ENCODE measurements around the gene CORO2A. TPM values are rescaled to one million over a fixed set of nuclear protein-coding genes. Genes with fewer than 3 reads are reported as not detected.

CORO2A gene
- total and polyA plus RNA-seq, 7 donors = 1.2 to 39.6 (median 1.8) TPM

- H3K4me3 ChIP-seq = no peak overlapping the region
- intact Hi-C loops (cut with DNase I) = no loop called here
- WGBS, 2 donors = 96 to 97% methylated on average over 10 of the region's 10 CpGs
- H3K36me3 ChIP-seq = no peaks in the 10 kb centered on the region
- H3K27me3 ChIP-seq = no peaks in the 10 kb centered on the region
- TF ChIP-seq CTCF (IDR thresholded peaks at IDR 0.05) = no peak
- TF ChIP-seq EP300 (IDR thresholded peaks at IDR 0.05) = no peak
- TF ChIP-seq POLR2A (IDR thresholded peaks at IDR 0.05) = no peak
- no peak for TF ChIP-seq POLR2AphosphoS5 (IDR thresholded peaks at IDR 0.05)
- no peak overlapping the region for H3K27ac ChIP-seq
- H3K9me3 ChIP-seq = no peaks in the 10 kb centered on the region
- peak; percentile 41 for DNase-seq
- no peaks in the 10 kb centered on the region for H3K4me1 ChIP-seq
Measured at GRCh38 chr9:98157372-98157771, 35.1 kb downstream of the CORO2A start.

- intact Hi-C loops (cut with DNase I) = no loop called here
- TF ChIP-seq EP300 (IDR thresholded peaks at IDR 0.05) (no peak), CTCF (IDR thresholded peaks at IDR 0.05) (no peak), POLR2A (IDR thresholded peaks at IDR 0.05) (no peak), POLR2AphosphoS5 (IDR thresholded peaks at IDR 0.05) (no peak)
- H3K4me1 ChIP-seq = no peaks in the 10 kb centered on the region
- no peak overlapping the region for H3K4me3 ChIP-seq
- H3K27me3 ChIP-seq = no peaks in the 10 kb centered on the region
- 66 to 86% methylated on average over 2 of the region's 2 CpGs for WGBS, 2 donors
- H3K36me3 ChIP-seq = no peaks in the 10 kb centered on the region
- H3K27ac ChIP-seq = no peak overlapping the region
- no peak for DNase-seq
- no peaks in the 10 kb centered on the region for H3K9me3 ChIP-seq
Measured at GRCh38 chr9:98154678-98155077, 37.8 kb downstream of the CORO2A start.

- no peaks in the 10 kb centered on the region for H3K36me3 ChIP-seq
- TF ChIP-seq CTCF (IDR thresholded peaks at IDR 0.05) = no peak
- no peaks in the 10 kb centered on the region for H3K27me3 ChIP-seq
- intact Hi-C loops (cut with DNase I) = no loop called here
- no peak overlapping the region for H3K27ac ChIP-seq
- no peaks in the 10 kb centered on the region for H3K9me3 ChIP-seq
- no peaks in the 10 kb centered on the region for H3K4me1 ChIP-seq
- no peak overlapping the region for H3K4me3 ChIP-seq
- DNase-seq = no peak
Measured at GRCh38 chr9:98152526-98152925, 39.9 kb downstream of the CORO2A start.

- no peaks in the 10 kb centered on the region for H3K9me3 ChIP-seq
- no peak for DNase-seq
- H3K27me3 ChIP-seq = no peaks in the 10 kb centered on the region
- intact Hi-C loops (cut with DNase I) = no loop called here
- H3K36me3 ChIP-seq = no peaks in the 10 kb centered on the region
- no peak overlapping the region for H3K27ac ChIP-seq
- H3K4me3 ChIP-seq = no peak overlapping the region
- H3K4me1 ChIP-seq = no peaks in the 10 kb centered on the region
- no peak for TF ChIP-seq POLR2A (IDR thresholded peaks at IDR 0.05)
- no peak for TF ChIP-seq POLR2AphosphoS5 (IDR thresholded peaks at IDR 0.05)
- TF ChIP-seq CTCF (IDR thresholded peaks at IDR 0.05) = no peak
- no peak for TF ChIP-seq EP300 (IDR thresholded peaks at IDR 0.05)
- 83 to 86% methylated on average over 3 of the region's 3 CpGs for WGBS, 2 donors
Measured at GRCh38 chr9:98150721-98151120, 41.7 kb downstream of the CORO2A start.

- 84% methylated on average over 7 of the region's 7 CpGs for WGBS, 2 donors
- TF ChIP-seq POLR2A (IDR thresholded peaks at IDR 0.05) = no peak
- Histone ChIP-seq H3K36me3 (no peaks in the 10 kb centered on the region), H3K27me3 (no peaks in the 10 kb centered on the region), H3K4me1 (no peaks in the 10 kb centered on the region), H3K4me3 (no peak overlapping the region), H3K9me3 (no peaks in the 10 kb centered on the region), H3K27ac (no peak overlapping the region)
- DNase-seq = no peak
- intact Hi-C loops (cut with DNase I) = no loop called here
Measured at GRCh38 chr9:98150164-98150563, 42.3 kb downstream of the CORO2A start.
